ENCODE results near the gene ZMIZ1. TPM values are rescaled to one million over a fixed set of nuclear protein-coding genes. Genes with fewer than 3 reads are reported as not detected.

Gene ZMIZ1
- total and polyA plus RNA-seq, 2 donors from 2014 or later = 14.2 to 97.6 TPM

DNA sequence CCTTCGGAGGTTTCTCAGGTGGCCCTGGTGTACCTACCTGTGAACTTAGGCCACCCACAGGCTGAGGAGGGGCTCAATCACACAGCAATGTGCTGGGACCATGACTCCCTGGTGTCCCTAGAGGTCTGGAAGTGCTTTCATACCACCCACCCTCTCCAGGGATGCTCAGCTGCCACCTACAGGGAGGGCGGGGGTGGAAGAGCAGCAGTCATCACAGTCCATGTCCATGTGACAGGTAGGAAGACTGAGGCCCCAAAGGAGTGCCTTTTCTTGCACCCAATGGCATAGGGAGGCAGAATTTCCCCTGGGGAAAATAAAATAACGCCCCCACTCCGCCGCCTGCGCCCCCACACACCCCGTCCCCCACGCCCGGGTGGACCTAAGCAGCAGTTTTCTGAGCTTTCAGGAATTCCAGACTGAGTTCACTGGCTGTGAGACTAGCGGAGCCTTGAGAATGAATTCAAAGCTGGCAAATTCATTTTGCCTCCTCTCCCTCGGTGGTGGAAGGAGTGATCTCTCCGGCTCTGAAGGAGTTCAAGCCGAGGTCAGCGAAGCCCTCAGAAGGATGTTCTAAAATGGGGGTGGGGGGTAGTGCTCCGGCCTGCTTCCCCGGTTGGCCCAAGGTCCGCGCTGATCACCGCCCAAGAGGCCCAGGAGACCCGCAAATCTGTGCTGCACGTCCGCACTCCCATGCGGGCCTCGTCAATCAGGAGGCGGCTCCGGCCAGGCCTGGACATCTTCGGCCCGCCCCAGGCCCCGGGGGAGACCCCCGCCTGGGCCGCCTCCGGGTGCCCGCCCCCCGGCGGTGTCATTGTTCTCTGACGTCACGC is 2.1 kb upstream of the ZMIZ1 start:
- peak overlapping the region; percentile 13 to 30 for H3K27ac ChIP-seq (ENCODE audit: low read depth in 2 of 2, low read length in 2 of 2)
- intact Hi-C loops (cut with DNase I) = loop anchor here (10.0 kb wide), 1 partner anchor 92 kb away; no protein-coding TSS in a partner anchor
- H3K36me3 ChIP-seq (ENCODE audit: control insufficient read depth in 2 of 3, insufficient read depth in 3 of 3, low read length in 3 of 3) = no peaks in the 10 kb centered on the region
- H3K9me3 ChIP-seq (ENCODE audit: control insufficient read depth in 2 of 3, insufficient read depth in 1 of 3, low read length in 3 of 3) = no peaks in the 10 kb centered on the region
- TF ChIP-seq, protein P1, sequence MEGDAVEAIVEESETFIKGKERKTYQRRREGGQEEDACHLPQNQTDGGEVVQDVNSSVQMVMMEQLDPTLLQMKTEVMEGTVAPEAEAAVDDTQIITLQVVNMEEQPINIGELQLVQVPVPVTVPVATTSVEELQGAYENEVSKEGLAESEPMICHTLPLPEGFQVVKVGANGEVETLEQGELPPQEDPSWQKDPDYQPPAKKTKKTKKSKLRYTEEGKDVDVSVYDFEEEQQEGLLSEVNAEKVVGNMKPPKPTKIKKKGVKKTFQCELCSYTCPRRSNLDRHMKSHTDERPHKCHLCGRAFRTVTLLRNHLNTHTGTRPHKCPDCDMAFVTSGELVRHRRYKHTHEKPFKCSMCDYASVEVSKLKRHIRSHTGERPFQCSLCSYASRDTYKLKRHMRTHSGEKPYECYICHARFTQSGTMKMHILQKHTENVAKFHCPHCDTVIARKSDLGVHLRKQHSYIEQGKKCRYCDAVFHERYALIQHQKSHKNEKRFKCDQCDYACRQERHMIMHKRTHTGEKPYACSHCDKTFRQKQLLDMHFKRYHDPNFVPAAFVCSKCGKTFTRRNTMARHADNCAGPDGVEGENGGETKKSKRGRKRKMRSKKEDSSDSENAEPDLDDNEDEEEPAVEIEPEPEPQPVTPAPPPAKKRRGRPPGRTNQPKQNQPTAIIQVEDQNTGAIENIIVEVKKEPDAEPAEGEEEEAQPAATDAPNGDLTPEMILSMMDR (IDR thresholded peaks at IDR 0.05; ENCODE audit: borderline replicate concordance, extremely low read depth, insufficient read depth) = peak; percentile 17
- DNase-seq (peak; percentile 55 to 79 (median 61)), FAIRE-seq (no peak)
- H3K4me3 ChIP-seq (ENCODE audit: low read length in 3 of 3) = peak overlapping the region; percentile 21 to 56 (median 43)
- no peaks in the 10 kb centered on the region for H3K27me3 ChIP-seq (ENCODE audit: control insufficient read depth, insufficient read depth, low read length)
- peaks cover 0 to 7% (median 1%) of the 10 kb centered on the region in 3 donors for H3K4me1 ChIP-seq (ENCODE audit: control insufficient read depth in 2 of 3, insufficient read depth in 2 of 3, low read depth in 1 of 3, low read length in 3 of 3)
- H3K9ac ChIP-seq (ENCODE audit: low read length in 3 of 3) = peak overlapping the region in 1 of 3 donors; percentile 41

DNA sequence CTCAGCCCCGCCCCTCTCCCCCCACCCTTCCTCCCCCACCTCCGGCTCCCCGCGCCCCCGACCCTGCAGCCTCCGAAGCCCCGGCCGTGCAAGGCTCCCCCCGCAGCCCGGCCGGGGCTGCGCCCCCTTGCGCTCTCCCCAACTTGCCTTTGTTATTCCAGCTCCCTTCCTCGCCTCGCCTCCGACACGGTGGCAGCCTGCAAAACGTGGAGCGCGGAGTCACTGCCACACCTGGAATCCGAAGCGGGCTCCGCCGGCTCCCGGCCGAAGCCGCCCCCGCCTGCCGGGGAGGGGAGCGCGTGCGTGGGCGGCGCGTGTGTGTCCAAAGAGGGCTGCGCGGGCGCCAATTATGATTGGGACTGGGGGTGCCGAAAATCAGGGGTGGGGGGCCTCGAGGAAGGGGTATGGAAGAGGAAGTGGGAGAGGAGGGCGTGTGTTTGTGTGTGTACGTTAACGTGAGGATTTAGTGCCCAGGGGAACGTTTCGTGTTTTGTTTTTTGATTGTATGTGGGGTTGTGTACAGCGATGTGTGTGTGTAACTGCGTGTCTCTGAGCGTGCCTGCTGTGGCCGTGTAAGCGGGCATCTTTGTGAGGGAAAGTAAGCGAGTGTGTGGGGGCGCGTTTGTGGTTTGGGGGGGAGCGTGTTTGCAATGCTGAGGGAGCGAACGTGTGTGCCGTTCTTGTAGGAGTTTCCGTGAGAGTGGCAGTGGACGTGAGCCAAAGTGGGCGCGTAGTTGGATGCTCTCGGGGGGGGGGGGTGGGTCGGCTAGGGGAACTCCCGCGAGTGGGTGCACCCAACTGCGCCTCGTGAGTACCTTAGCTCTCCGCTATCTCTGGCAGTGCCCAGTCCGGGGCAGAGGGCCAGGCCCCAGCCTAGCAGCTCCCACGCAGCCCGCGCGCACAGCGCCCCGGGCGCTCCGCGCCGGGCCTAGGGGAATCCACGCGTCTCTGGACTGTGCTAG is 1.2 kb upstream of the ZMIZ1 start:
- intact Hi-C loops (cut with DNase I) = loop anchor here (10.0 kb wide), 1 partner anchor 93 kb away; no protein-coding TSS in a partner anchor
- FAIRE-seq (no peak), DNase-seq (peak; percentile 96 to 98 (median 98))
- TF ChIP-seq, protein P1 (IDR thresholded peaks at IDR 0.05; ENCODE audit: borderline replicate concordance, extremely low read depth, insufficient read depth) = peak; percentile 24
- Histone ChIP-seq H3K36me3 (ENCODE audit: control insufficient read depth in 2 of 3, insufficient read depth in 3 of 3, low read length in 3 of 3) (no peaks in the 10 kb centered on the region), H3K9me3 (ENCODE audit: control insufficient read depth in 2 of 3, insufficient read depth in 1 of 3, low read length in 3 of 3) (no peaks in the 10 kb centered on the region), H3K27me3 (ENCODE audit: control insufficient read depth, insufficient read depth, low read length) (no peaks in the 10 kb centered on the region), H3K9ac (ENCODE audit: low read length in 3 of 3) (peak overlapping the region; percentile 25 to 69 (median 61)), H3K4me1 (ENCODE audit: control insufficient read depth in 2 of 3, insufficient read depth in 2 of 3, low read depth in 1 of 3, low read length in 3 of 3) (peaks cover 2 to 14% (median 6%) of the 10 kb centered on the region in 3 donors), H3K27ac (ENCODE audit: low read depth in 2 of 2, low read length in 2 of 2) (peak overlapping the region; percentile 18 to 78), H3K4me3 (ENCODE audit: low read length in 3 of 3) (peak overlapping the region; percentile 55 to 67 (median 64))

DNA sequence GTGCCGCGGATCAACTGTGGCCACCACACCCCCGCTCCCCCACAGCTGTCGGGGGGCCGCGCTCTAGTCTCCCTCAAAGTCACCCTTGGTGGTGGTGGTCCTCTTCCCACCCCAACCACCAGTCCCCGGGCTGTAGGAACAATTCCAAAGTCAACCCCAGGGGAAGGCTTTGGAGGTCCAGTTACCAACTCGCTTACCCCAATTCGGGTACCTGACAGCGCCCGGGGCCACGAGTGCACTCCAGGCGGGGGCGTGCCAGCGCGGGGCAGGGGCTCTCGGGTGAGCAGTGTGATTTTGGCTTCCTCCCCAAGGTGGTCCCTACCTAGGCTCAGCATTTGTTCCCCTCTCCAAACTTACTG is 584 bp upstream of the ZMIZ1 start:
- H3K9me3 ChIP-seq (ENCODE audit: control insufficient read depth in 2 of 3, insufficient read depth in 1 of 3, low read length in 3 of 3) = no peaks in the 10 kb centered on the region
- H3K9ac ChIP-seq (ENCODE audit: low read length in 3 of 3) = peak overlapping the region in 2 of 3 donors; percentile 25 to 55
- no peaks in the 10 kb centered on the region for H3K36me3 ChIP-seq (ENCODE audit: control insufficient read depth in 2 of 3, insufficient read depth in 3 of 3, low read length in 3 of 3)
- FAIRE-seq = no peak
- no peaks in the 10 kb centered on the region for H3K27me3 ChIP-seq (ENCODE audit: control insufficient read depth, insufficient read depth, low read length)
- TF ChIP-seq, protein P1 (IDR thresholded peaks at IDR 0.05; ENCODE audit: borderline replicate concordance, extremely low read depth, insufficient read depth) = no peak
- peak overlapping the region in 2 of 3 donors; percentile 28 to 67 for H3K4me3 ChIP-seq (ENCODE audit: low read length in 3 of 3)
- H3K27ac ChIP-seq (ENCODE audit: low read depth in 2 of 2, low read length in 2 of 2) = peak overlapping the region; percentile 73 to 78
- intact Hi-C loops (cut with DNase I) = loop anchor here (10.0 kb wide), 1 partner anchor 93 kb away; no protein-coding TSS in a partner anchor
- DNase-seq = peak in 3 of 5 donors; percentile 45 to 81 (median 54)
- H3K4me1 ChIP-seq (ENCODE audit: control insufficient read depth in 2 of 3, insufficient read depth in 2 of 3, low read depth in 1 of 3, low read length in 3 of 3) = peaks cover 2 to 20% (median 13%) of the 10 kb centered on the region in 3 donors

Measured in kidney (tissue), 14 donors.